HG03565 (cell line): ENCODE data around the gene KLK7.

Source experiments
- ATAC-seq: cut with Tn5 transposase; IDR thresholded peaks from one replicate; pipeline ENCODE4 v1.9.1; 2021; ENCODE audit warnings: mild to moderate bottlenecking, moderate library complexity; ENCODE audit not compliant: unreplicated experiment

KLK7 gene

GRCh38 chr19:50939596-50939995 lies 44.1 kb downstream of the KLK7 start:
- ATAC-seq: no peak

- ATAC-seq: no peak
Observed at GRCh38 chr19:50933640-50934039, 50.1 kb downstream of the KLK7 start.

- no peak for ATAC-seq
Observed at GRCh38 chr19:50932690-50933083, 51.0 kb downstream of the KLK7 start.

GRCh38 chr19:50932018-50932689 lies 51.6 kb downstream of the KLK7 start:
- ATAC-seq: no peak

GRCh38 chr19:50931023-50931422 lies 52.7 kb downstream of the KLK7 start:
- no peak for ATAC-seq

- ATAC-seq: no peak
Observed at GRCh38 chr19:50928831-50929230, 54.9 kb downstream of the KLK7 start.
